CD14-positive monocyte (primary cell): ENCODE measurements around the gene FIBCD1. TPM values are rescaled to one million over a fixed set of nuclear protein-coding genes. Genes with fewer than 3 reads are reported as not detected.
A peak's percentile ranks its signal among the peaks of the same experiment; 100 is the strongest.

Experiments
- DNase-seq, 3 donors: peaks; one replicate each; pipeline ENCODE4 v3.0.0-alpha.2; 2011 to 2022
- H2AFZ ChIP-seq: 2 replicates; pipeline ENCODE4 v1.6.0; 2012; ENCODE audit warnings: mild to moderate bottlenecking, low read depth, low read length, inconsistent platforms; ENCODE audit not compliant: insufficient read depth, poor library complexity, severe bottlenecking
- H3K27ac ChIP-seq, 2 donors: 1 replicate in 1 of 2; 2 replicates in 1 of 2; pipeline ENCODE4 v1.5.1; 2012 to 2013; ENCODE audit warnings: low read length in 2 of 2, control low read depth in 1 of 2, inconsistent platforms in 1 of 2, low read depth in 1 of 2, mild to moderate bottlenecking in 1 of 2
- H3K27me3 ChIP-seq, 2 donors: one replicate each; pipeline versions ENCODE4 v1.6.0 to v1.6.1; 2011 to 2013; ENCODE audit warnings: low read length in 2 of 2; ENCODE audit not compliant: control insufficient read depth in 2 of 2, insufficient read depth in 2 of 2
- H3K36me3 ChIP-seq, 2 donors: replicated peaks in 1 of 2; 1 replicate in 1 of 2; 2 replicates in 1 of 2; pipeline versions ENCODE4 v1.5.1 to v1.6.1; 2012 to 2013; ENCODE audit warnings: low read length in 2 of 2, control low read depth in 1 of 2, inconsistent platforms in 1 of 2, mild to moderate bottlenecking in 1 of 2; ENCODE audit not compliant: insufficient read depth in 2 of 2, control insufficient read depth in 1 of 2
- H3K4me1 ChIP-seq, 2 donors: 1 replicate in 1 of 2; 2 replicates in 1 of 2; pipeline versions ENCODE4 v1.5.1 to v1.6.1; 2012 to 2013; ENCODE audit warnings: low read length in 2 of 2, control low read depth in 1 of 2, inconsistent platforms in 1 of 2, mild to moderate bottlenecking in 1 of 2, moderate library complexity in 1 of 2; ENCODE audit not compliant: insufficient read depth in 2 of 2, control insufficient read depth in 1 of 2
- H3K4me2 ChIP-seq: replicated peaks from 2 replicates; pipeline ENCODE3; 2012; ENCODE audit warnings: low read length, moderate library complexity, mild to moderate bottlenecking; ENCODE audit not compliant: poor library complexity, severe bottlenecking; ENCODE audit errors: extremely low read depth
- H3K4me3 ChIP-seq, 3 experiments: fragments of 200-600 bp in 1 of 3; sonication (generic) in 1 of 3; replicated peaks in 1 of 3; 1 replicate in 2 of 3; 2 replicates in 1 of 3; pipeline ENCODE4 v1.5.1; 2011 to 2013; ENCODE audit warnings: low read length in 3 of 3, mild to moderate bottlenecking in 3 of 3, control low read depth in 2 of 3, low read depth in 2 of 3, inconsistent platforms in 1 of 3, moderate library complexity in 1 of 3
- H3K79me2 ChIP-seq: 2 replicates; pipeline ENCODE4 v1.6.0; 2012; ENCODE audit warnings: mild to moderate bottlenecking, control low read depth, inconsistent platforms, low read length, moderate library complexity; ENCODE audit not compliant: insufficient read depth
- H3K9ac ChIP-seq: 2 replicates; pipeline ENCODE4 v1.6.0; 2017; ENCODE audit warnings: low read length, mild to moderate bottlenecking; ENCODE audit not compliant: insufficient read depth, poor library complexity, severe bottlenecking
- H3K9me3 ChIP-seq, 2 donors: replicated peaks in 1 of 2; 1 replicate in 1 of 2; 2 replicates in 1 of 2; pipeline versions ENCODE4 v1.5.1 to v1.6.1; 2012 to 2013; ENCODE audit warnings: low read length in 2 of 2, control low read depth in 1 of 2; ENCODE audit not compliant: control insufficient read depth in 1 of 2, insufficient read depth in 1 of 2
- H4K20me1 ChIP-seq: 2 replicates; pipeline ENCODE4 v1.6.0; 2012; ENCODE audit warnings: mild to moderate bottlenecking, low read length, control low read depth, moderate library complexity; ENCODE audit not compliant: insufficient read depth
- H3K27ac Mint-ChIP-seq, 7 donors: one replicate each; pipeline ENCODE4 v1.8.0; 2020; ENCODE audit warnings: mild to moderate bottlenecking in 7 of 7, mixed read lengths in 7 of 7, moderate library complexity in 6 of 7, inconsistent platforms in 2 of 7
- H3K27me3 Mint-ChIP-seq, 3 donors: one replicate each; pipeline ENCODE4 v1.8.0; 2021 to 2022; ENCODE audit warnings: low read depth in 3 of 3, mild to moderate bottlenecking in 3 of 3, mixed read lengths in 3 of 3, moderate library complexity in 3 of 3, inconsistent platforms in 1 of 3
- H3K36me3 Mint-ChIP-seq, 2 donors: one replicate each; pipeline ENCODE4 v1.8.0; 2020; ENCODE audit warnings: mixed read lengths in 2 of 2, inconsistent platforms in 1 of 2, mild to moderate bottlenecking in 1 of 2
- H3K4me1 Mint-ChIP-seq: one replicate; pipeline ENCODE4 v1.8.0; 2020; ENCODE audit warnings: mild to moderate bottlenecking, mixed read lengths
- H3K4me3 Mint-ChIP-seq, 2 donors: one replicate each; pipeline ENCODE4 v1.8.0; 2020; ENCODE audit warnings: mild to moderate bottlenecking in 2 of 2, mixed read lengths in 2 of 2, moderate library complexity in 1 of 2
- H3K9me3 Mint-ChIP-seq, 7 donors: one replicate each; pipeline ENCODE4 v1.8.0; 2020 to 2022; ENCODE audit warnings: mixed read lengths in 7 of 7, mild to moderate bottlenecking in 6 of 7, moderate library complexity in 6 of 7, inconsistent platforms in 2 of 7
- WGBS: methylation state at CpG from one replicate; pipeline ENCODE4 v1.1.5; 2013; ENCODE audit warnings: missing lambda C conversion rate; ENCODE audit not compliant: insufficient coverage; 5-methylcytosine and 5-hydroxymethylcytosine counted together
- intact Hi-C, 2 donors: fragments of 100-400 bp; cut with micrococcal nuclease; formaldehyde crosslinking; loops; one replicate each; pipeline versions ENCODE4 v1.15.0 to v1.15.1; 2023
- polyA plus RNA-seq, 3 donors: library from polyadenylated mRNA; depleted of rRNA in 1 of 3; unstranded in 2 of 3; stranded (reverse) in 1 of 3; fragments of 300-500 nt in 2 of 3; fragments of >200 nt in 1 of 3; fragmentation: Illumina TruSeq in 2 of 3; gene quantifications; 1 replicate in 2 of 3; 2 replicates in 1 of 3; pipeline ENCODE4 v1.2.3, GENCODE V29; 2012 to 2021
- TF ChIP-seq, protein P1 (sequence below): fragments of 200-600 bp; IDR thresholded peaks from one replicate; pipeline ENCODE4 v1.8.0; 2022; ENCODE audit warnings: antibody characterized with exemption, mild to moderate bottlenecking

The FIBCD1 gene
- polyA plus RNA-seq, 3 donors = not detected

DNA sequence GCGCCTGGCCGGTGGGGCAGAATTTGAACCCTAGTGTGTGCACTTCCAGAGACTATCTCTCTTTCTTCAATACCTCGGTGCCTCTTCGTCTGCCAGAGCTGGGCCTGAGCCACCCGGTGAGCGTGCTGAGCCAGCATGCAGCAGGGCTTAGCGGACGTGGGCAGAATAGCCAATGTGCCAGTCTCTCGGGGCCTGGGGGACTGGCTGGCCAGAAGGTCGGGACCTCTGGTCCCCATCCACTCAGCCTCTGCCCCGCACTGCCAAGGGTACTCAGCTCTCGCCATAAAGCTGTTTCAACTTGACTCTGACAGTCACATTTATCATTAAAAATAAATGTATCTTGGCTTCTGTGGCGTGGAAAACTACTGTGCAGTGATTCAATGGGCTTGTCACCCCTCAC is 4.2 kb upstream of the FIBCD1 start:
- Histone ChIP-seq H4K20me1 (no peaks in the 10 kb centered on the region), H3K4me3 (no peak overlapping the region), H3K27me3 (peaks cover 7 to 32% of the 10 kb centered on the region in 2 donors), H3K27ac (no peak overlapping the region), H2AFZ (no peak overlapping the region), H3K4me1 (peaks cover 0 to 10% of the 10 kb centered on the region in 2 donors), H3K9ac (no peak overlapping the region), H3K79me2 (no peaks in the 10 kb centered on the region), H3K4me2 (no peak overlapping the region), H3K9me3 (peaks cover 0 to 10% of the 10 kb centered on the region in 2 donors), H3K36me3 (no peaks in the 10 kb centered on the region)
- WGBS = 89% methylated on average over 11 of the region's 13 CpGs
- H3K36me3 Mint-ChIP-seq = peaks cover 0 to 4% of the 10 kb centered on the region in 2 donors
- peaks cover 31 to 52% (median 41%) of the 10 kb centered on the region in 3 donors for H3K27me3 Mint-ChIP-seq
- TF ChIP-seq, protein P1, sequence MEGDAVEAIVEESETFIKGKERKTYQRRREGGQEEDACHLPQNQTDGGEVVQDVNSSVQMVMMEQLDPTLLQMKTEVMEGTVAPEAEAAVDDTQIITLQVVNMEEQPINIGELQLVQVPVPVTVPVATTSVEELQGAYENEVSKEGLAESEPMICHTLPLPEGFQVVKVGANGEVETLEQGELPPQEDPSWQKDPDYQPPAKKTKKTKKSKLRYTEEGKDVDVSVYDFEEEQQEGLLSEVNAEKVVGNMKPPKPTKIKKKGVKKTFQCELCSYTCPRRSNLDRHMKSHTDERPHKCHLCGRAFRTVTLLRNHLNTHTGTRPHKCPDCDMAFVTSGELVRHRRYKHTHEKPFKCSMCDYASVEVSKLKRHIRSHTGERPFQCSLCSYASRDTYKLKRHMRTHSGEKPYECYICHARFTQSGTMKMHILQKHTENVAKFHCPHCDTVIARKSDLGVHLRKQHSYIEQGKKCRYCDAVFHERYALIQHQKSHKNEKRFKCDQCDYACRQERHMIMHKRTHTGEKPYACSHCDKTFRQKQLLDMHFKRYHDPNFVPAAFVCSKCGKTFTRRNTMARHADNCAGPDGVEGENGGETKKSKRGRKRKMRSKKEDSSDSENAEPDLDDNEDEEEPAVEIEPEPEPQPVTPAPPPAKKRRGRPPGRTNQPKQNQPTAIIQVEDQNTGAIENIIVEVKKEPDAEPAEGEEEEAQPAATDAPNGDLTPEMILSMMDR = no peak
- intact Hi-C loops = loop anchor here (5.0 to 10.0 kb wide), 3 partner anchors 76 to 238 kb away; no protein-coding TSS in a partner anchor
- H3K4me1 Mint-ChIP-seq = peaks cover 8% of the 10 kb centered on the region
- H3K9me3 Mint-ChIP-seq = peaks cover 0 to 7% (median 2%) of the 10 kb centered on the region in 7 donors
- DNase-seq = no peak
- no peak overlapping the region for H3K27ac Mint-ChIP-seq
- no peak overlapping the region for H3K4me3 Mint-ChIP-seq

DNA sequence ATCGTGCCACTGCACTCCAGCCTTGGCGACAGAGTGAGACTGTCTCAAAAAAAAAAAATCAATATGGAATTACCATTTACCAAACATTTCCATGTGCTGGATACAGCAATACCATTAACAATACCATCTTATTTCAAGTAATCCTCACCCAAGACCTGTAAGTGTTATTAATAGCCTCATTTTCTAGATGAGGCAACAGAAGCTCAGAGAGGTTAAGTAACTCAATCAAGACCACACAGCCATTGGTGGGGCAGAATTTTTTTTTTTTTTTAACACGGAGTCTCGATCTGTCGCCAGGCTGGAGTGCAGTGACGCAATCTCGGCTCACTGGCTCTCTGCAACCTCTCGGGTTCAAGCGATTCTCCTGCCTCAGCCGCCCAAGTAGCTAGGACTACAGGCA is 3.6 kb upstream of the FIBCD1 start:
- Mint-ChIP-seq H3K4me3 (peak overlapping the region in 1 of 2 donors; percentile 30), H3K36me3 (peaks cover 0 to 7% of the 10 kb centered on the region in 2 donors), H3K27ac (no peak overlapping the region), H3K27me3 (peaks cover 34 to 57% (median 45%) of the 10 kb centered on the region in 3 donors), H3K9me3 (peaks cover 0 to 7% (median 2%) of the 10 kb centered on the region in 7 donors), H3K4me1 (peaks cover 8% of the 10 kb centered on the region)
- no peaks in the 10 kb centered on the region for H4K20me1 ChIP-seq
- H3K9ac ChIP-seq = no peak overlapping the region
- H3K27me3 ChIP-seq = peaks cover 13 to 37% of the 10 kb centered on the region in 2 donors
- H3K36me3 ChIP-seq = no peaks in the 10 kb centered on the region
- DNase-seq = no peak
- intact Hi-C loops = loop anchor here (5.0 to 10.0 kb wide), 3 partner anchors 75 to 238 kb away; no protein-coding TSS in a partner anchor
- no peak overlapping the region for H3K4me3 ChIP-seq
- no peak overlapping the region for H2AFZ ChIP-seq
- TF ChIP-seq, protein P1 = no peak
- no peak overlapping the region for H3K27ac ChIP-seq
- H3K4me1 ChIP-seq = peaks cover 0 to 10% of the 10 kb centered on the region in 2 donors
- H3K9me3 ChIP-seq = peaks cover 0 to 10% of the 10 kb centered on the region in 2 donors
- WGBS = 60% methylated on average over 6 of the region's 10 CpGs
- no peak overlapping the region for H3K4me2 ChIP-seq
- H3K79me2 ChIP-seq = no peaks in the 10 kb centered on the region
